Measurements from ENCODE around the gene TBC1D8. TPM values are rescaled to one million over a fixed set of nuclear protein-coding genes. Genes with fewer than 3 reads are reported as not detected.

TBC1D8 gene
- total RNA-seq, 2 donors from 2014 or later: 63.8 to 111 TPM

DNA sequence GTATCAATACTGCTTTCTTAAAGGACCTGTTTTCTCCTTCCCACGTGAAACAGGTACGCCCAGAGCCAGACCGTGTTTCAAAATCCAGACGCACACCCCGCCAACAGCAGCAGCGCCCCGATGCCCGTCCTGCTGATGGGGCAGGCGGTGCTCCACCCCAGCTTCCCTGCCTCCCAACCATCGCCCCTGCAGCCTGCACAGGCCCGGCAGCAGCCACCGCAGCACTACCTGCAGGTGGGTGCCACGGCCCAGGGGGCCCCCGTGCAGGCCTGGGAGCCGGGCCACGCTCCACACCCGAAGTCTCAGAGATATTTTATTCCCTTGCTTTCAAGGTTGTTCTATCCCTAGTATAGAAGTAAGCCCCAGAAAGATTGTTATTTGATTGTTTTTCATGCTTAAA is 157.9 kb downstream of the TBC1D8 start:
- Histone ChIP-seq H3K9me3 (no peaks in the 10 kb centered on the region), H3K4me3 (no peak overlapping the region), H3K36me3 (replicated peaks in 1 of 2; ENCODE audit: insufficient read depth in 1 of 2, low read depth in 2 of 2) (peaks cover 0 to 14% of the 10 kb centered on the region in 2 donors), H3K4me1 (no peaks in the 10 kb centered on the region), H3K27me3 (no peaks in the 10 kb centered on the region), H3K27ac (no peak overlapping the region)
- no peak for TF ChIP-seq POLR2A (IDR thresholded peaks at IDR 0.05)
- no peak for TF ChIP-seq CTCF (IDR thresholded peaks at IDR 0.05)
- no peak for ATAC-seq
- DNase-seq: no peak
- WGBS, 2 donors: 89% methylated on average over 15 to 17 of the region's 17 CpGs
- intact Hi-C loops (cut with DNase I): no loop called here

GRCh38 chr2:100992262-100992661 is 158.9 kb downstream of the TBC1D8 start:
- DNase-seq (no peak), ATAC-seq (no peak)
- no peaks in the 10 kb centered on the region for H3K4me1 ChIP-seq
- no peaks in the 10 kb centered on the region for H3K27me3 ChIP-seq
- H3K4me3 ChIP-seq: no peak overlapping the region
- intact Hi-C loops (cut with DNase I): no loop called here
- peaks cover 0 to 14% of the 10 kb centered on the region in 2 donors for H3K36me3 ChIP-seq (replicated peaks in 1 of 2; ENCODE audit: insufficient read depth in 1 of 2, low read depth in 2 of 2)
- TF ChIP-seq CTCF (IDR thresholded peaks at IDR 0.05): no peak
- TF ChIP-seq POLR2A (IDR thresholded peaks at IDR 0.05): no peak
- no peaks in the 10 kb centered on the region for H3K9me3 ChIP-seq
- WGBS, 2 donors: 65 to 73% methylated on average over 6 of the region's 6 CpGs
- H3K27ac ChIP-seq: no peak overlapping the region

- Histone ChIP-seq H3K4me1 (no peaks in the 10 kb centered on the region), H3K9me3 (no peaks in the 10 kb centered on the region), H3K36me3 (replicated peaks in 1 of 2; ENCODE audit: insufficient read depth in 1 of 2, low read depth in 2 of 2) (peaks cover 0 to 14% of the 10 kb centered on the region in 2 donors), H3K4me3 (no peak overlapping the region), H3K27ac (no peak overlapping the region), H3K27me3 (no peaks in the 10 kb centered on the region)
- TF ChIP-seq CTCF (IDR thresholded peaks at IDR 0.05) (no peak), POLR2A (IDR thresholded peaks at IDR 0.05) (no peak)
- ATAC-seq (no peak), DNase-seq (no peak)
- WGBS, 2 donors: 84 to 85% methylated on average over 5 of the region's 5 CpGs
- intact Hi-C loops (cut with DNase I): no loop called here
Observed at GRCh38 chr2:100991404-100991773, 159.8 kb downstream of the TBC1D8 start.

DNA sequence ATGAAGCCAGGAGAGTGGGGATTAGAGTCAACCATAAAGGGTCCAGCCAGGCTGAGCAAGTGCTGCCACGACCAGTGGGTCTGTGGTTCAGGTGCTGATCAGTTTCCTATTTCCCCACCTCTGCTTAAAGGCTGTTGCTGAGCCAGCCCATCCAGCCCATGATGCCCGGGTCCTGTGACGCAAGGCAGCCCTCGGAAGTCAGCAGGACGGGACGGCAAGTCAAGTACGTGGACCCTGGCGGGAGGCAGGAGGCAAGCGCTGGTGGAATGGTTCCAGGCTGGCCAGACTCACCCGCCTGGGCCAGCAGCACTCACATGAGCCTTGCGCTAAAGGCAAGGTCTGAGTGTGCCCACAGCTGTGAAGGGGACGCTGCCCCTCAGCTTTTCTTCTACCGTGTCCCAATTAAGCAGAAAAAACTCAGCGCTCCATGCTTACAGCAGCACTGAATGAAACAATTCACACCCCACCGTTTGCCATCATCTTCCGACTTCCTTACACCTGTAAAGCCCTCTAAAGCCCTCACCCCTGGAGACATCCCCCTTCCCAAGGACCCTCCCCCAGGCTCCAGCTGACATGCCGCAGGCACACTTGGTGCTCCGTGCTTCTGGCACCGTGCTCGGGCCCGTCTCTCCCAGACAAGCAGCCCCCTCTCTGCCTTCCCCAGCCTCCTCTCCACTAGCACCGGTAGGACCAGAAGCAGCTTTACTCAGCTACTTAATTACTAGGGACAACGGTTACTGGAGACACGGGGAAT is 160.4 kb downstream of the TBC1D8 start:
- no peaks in the 10 kb centered on the region for H3K4me1 ChIP-seq
- peaks cover 0 to 14% of the 10 kb centered on the region in 2 donors for H3K36me3 ChIP-seq (replicated peaks in 1 of 2; ENCODE audit: insufficient read depth in 1 of 2, low read depth in 2 of 2)
- 85 to 93% methylated on average over 22 to 24 of the region's 24 CpGs for WGBS, 2 donors
- no peaks in the 10 kb centered on the region for H3K9me3 ChIP-seq
- H3K4me3 ChIP-seq: no peak overlapping the region
- H3K27ac ChIP-seq: no peak overlapping the region
- ATAC-seq (no peak), DNase-seq (no peak)
- intact Hi-C loops (cut with DNase I): no loop called here
- TF ChIP-seq POLR2A (IDR thresholded peaks at IDR 0.05) (no peak), CTCF (IDR thresholded peaks at IDR 0.05) (no peak)
- H3K27me3 ChIP-seq: no peaks in the 10 kb centered on the region

- 94 to 96% methylated on average over 9 of the region's 9 CpGs for WGBS, 2 donors
- Histone ChIP-seq H3K27me3 (no peaks in the 10 kb centered on the region), H3K4me1 (no peaks in the 10 kb centered on the region), H3K9me3 (no peaks in the 10 kb centered on the region), H3K36me3 (replicated peaks in 1 of 2; ENCODE audit: insufficient read depth in 1 of 2, low read depth in 2 of 2) (peaks cover 0 to 8% of the 10 kb centered on the region in 2 donors), H3K27ac (no peak overlapping the region), H3K4me3 (no peak overlapping the region)
- intact Hi-C loops (cut with DNase I): no loop called here
- no peak for TF ChIP-seq CTCF (IDR thresholded peaks at IDR 0.05)
- TF ChIP-seq POLR2A (IDR thresholded peaks at IDR 0.05): no peak
- DNase-seq: no peak
- ATAC-seq: no peak
Observed at GRCh38 chr2:100990166-100990565, 161.0 kb downstream of the TBC1D8 start.

Measured in body of pancreas (tissue), 4 donors.